MCF 10A (cell line): ENCODE measurements around the gene WNT8A. TPM values are rescaled to one million over a fixed set of nuclear protein-coding genes. Genes with fewer than 3 reads are reported as not detected.

ENCODE experiments used
- BruUV-seq: library from RNA; stranded (reverse); fragments of 400-500 nt; replicated peaks from 2 replicates; lab custom pipeline; 2021; lab: Mats Ljungman, UMichigan
- CTCF ChIA-PET: fragments of 300-600 bp; sonication (Branson Sonifier 250); formaldehyde crosslinking; extraction: SDS; loops from one replicate; lab custom pipeline; 2021; ENCODE audit warnings: antibody characterized with exemption, inconsistent platforms; lab: Yijun Ruan, JAX
- POLR2A ChIA-PET: fragments of 300-600, 350-650 bp; sonication (Branson Sonifier 250); formaldehyde crosslinking; extraction: SDS; loops from one replicate; lab custom pipeline; 2020; ENCODE audit warnings: antibody characterized with exemption, inconsistent platforms; lab: Yijun Ruan, JAX
- DNase-seq: peaks from one replicate; pipeline ENCODE4 v3.0.0-alpha.2; 2018; ENCODE audit not compliant: unreplicated experiment
- H3K27ac Mint-ChIP-seq: one replicate; pipeline ENCODE4 v1.8.0; 2022; ENCODE audit warnings: mild to moderate bottlenecking, low read depth, mixed read lengths; ENCODE audit not compliant: unreplicated experiment
- H3K27me3 Mint-ChIP-seq: one replicate; pipeline ENCODE4 v1.8.0; 2022; ENCODE audit warnings: mixed read lengths; ENCODE audit not compliant: insufficient read depth, unreplicated experiment
- H3K36me3 Mint-ChIP-seq: one replicate; pipeline ENCODE4 v1.8.0; 2022; ENCODE audit warnings: mild to moderate bottlenecking, moderate library complexity, mixed read lengths; ENCODE audit not compliant: insufficient read depth, unreplicated experiment
- H3K4me1 Mint-ChIP-seq: one replicate; pipeline ENCODE4 v1.8.0; 2022; ENCODE audit warnings: mixed read lengths; ENCODE audit not compliant: insufficient read depth, unreplicated experiment
- H3K4me3 Mint-ChIP-seq: one replicate; pipeline ENCODE4 v1.8.0; 2022; ENCODE audit warnings: mild to moderate bottlenecking, moderate library complexity, mixed read lengths; ENCODE audit not compliant: unreplicated experiment
- H3K9me3 Mint-ChIP-seq: one replicate; pipeline ENCODE4 v1.8.0; 2022; ENCODE audit warnings: mixed read lengths; ENCODE audit not compliant: unreplicated experiment
- intact Hi-C: fragments of 100-400 bp; cut with micrococcal nuclease; formaldehyde crosslinking; loops from 2 replicates; pipeline ENCODE4 v1.14.1; 2022
- total RNA-seq: library from RNA; stranded (reverse); gene quantifications from 2 replicates; pipeline ENCODE4 v1.2.3, GENCODE V29; 2022
- TF ChIP-seq, protein P1 (sequence below): fragments of 200-600 bp; IDR thresholded peaks from one replicate; pipeline ENCODE4 v1.8.0; 2022; ENCODE audit warnings: antibody characterized with exemption, mild to moderate bottlenecking; ENCODE audit not compliant: unreplicated experiment

The WNT8A gene
- total RNA-seq, 1 experiment from 2014 or later, result not detected

DNA sequence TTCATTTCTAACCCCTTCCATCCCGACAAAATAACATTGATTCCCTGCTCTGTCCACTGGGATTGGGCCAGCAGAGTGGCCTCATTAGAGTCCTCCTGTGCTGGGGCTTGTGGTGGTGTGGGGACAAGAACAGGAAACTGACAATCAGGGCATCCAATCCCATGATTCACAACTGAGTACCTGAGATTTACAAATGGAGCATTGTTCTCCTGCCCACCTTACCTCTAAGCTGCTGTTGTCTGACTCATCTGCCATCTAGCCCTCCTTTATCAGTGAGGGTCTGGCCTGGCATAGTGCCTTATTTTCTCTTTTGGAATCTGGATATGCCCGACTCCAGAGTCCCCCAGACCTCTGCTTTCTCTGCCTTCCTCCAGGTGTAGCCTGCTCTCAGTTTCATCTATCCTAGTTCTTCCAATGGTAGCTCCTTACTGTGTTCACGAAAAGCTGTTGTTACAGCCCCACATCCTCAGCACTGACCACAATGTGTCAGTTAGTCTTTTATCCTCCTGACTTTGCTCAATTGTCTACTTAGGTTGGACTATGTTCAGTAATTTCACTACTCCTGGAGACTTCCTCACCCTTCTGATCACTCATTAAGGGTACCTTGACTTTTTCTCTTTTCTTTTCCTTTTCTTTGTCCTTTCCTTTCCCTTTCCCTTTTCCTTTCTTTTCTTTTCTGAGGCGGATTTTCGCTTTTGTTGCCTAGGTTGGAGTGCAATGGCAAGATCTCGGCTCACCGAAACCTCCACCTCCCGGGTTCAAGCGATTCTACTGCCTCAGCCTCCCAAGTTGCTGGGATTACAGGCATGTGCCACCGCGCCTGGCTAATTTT lies 13.4 kb downstream of the WNT8A start:
- Mint-ChIP-seq H3K9me3 (no peaks in the 10 kb centered on the region), H3K27me3 (peaks cover 89% of the 10 kb centered on the region), H3K27ac (no peak overlapping the region), H3K36me3 (no peaks in the 10 kb centered on the region), H3K4me1 (no peaks in the 10 kb centered on the region), H3K4me3 (no peak overlapping the region)
- CTCF ChIA-PET, result interaction anchor here (0.8 to 2.2 kb wide), 3 partner anchors 12 to 35 kb away, joined by 3 to 8 read pairs (median 5); no protein-coding TSS in a partner anchor
- TF ChIP-seq, protein P1, sequence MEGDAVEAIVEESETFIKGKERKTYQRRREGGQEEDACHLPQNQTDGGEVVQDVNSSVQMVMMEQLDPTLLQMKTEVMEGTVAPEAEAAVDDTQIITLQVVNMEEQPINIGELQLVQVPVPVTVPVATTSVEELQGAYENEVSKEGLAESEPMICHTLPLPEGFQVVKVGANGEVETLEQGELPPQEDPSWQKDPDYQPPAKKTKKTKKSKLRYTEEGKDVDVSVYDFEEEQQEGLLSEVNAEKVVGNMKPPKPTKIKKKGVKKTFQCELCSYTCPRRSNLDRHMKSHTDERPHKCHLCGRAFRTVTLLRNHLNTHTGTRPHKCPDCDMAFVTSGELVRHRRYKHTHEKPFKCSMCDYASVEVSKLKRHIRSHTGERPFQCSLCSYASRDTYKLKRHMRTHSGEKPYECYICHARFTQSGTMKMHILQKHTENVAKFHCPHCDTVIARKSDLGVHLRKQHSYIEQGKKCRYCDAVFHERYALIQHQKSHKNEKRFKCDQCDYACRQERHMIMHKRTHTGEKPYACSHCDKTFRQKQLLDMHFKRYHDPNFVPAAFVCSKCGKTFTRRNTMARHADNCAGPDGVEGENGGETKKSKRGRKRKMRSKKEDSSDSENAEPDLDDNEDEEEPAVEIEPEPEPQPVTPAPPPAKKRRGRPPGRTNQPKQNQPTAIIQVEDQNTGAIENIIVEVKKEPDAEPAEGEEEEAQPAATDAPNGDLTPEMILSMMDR, result no peak
- DNase-seq, result no peak
- BruUV-seq, result no TSS peak
- intact Hi-C loops, result no loop called here
- POLR2A ChIA-PET, result no interaction called here

- Mint-ChIP-seq H3K36me3 (no peaks in the 10 kb centered on the region), H3K27ac (no peak overlapping the region), H3K4me3 (no peak overlapping the region), H3K27me3 (peaks cover 41% of the 10 kb centered on the region), H3K4me1 (no peaks in the 10 kb centered on the region), H3K9me3 (no peaks in the 10 kb centered on the region)
- intact Hi-C loops, result no loop called here
- ChIA-PET CTCF (interaction anchor here (0.5 to 2.6 kb wide), 7 partner anchors 15 to 112 kb away, joined by 3 to 21 read pairs (median 3); no protein-coding TSS in a partner anchor), POLR2A (interaction anchor here (0.6 to 0.7 kb wide), 2 partner anchors 11 to 345 kb away, joined by 3 read pairs; no protein-coding TSS in a partner anchor)
- BruUV-seq, result no TSS peak
- TF ChIP-seq, protein P1, result no peak
- no peak for DNase-seq
These were observed 18.9 kb downstream of the WNT8A start for GRCh38 chr5:138102454-138103318.

GRCh38 chr5:138103319-138103637 lies 19.4 kb downstream of the WNT8A start:
- no peak overlapping the region for H3K4me3 Mint-ChIP-seq
- peaks cover 38% of the 10 kb centered on the region for H3K27me3 Mint-ChIP-seq
- ChIA-PET POLR2A (no interaction called here), CTCF (interaction anchor here (0.5 to 2.6 kb wide), 7 partner anchors 15 to 113 kb away, joined by 3 to 21 read pairs (median 3); no protein-coding TSS in a partner anchor)
- intact Hi-C loops, result no loop called here
- H3K9me3 Mint-ChIP-seq, result no peaks in the 10 kb centered on the region
- no peaks in the 10 kb centered on the region for H3K36me3 Mint-ChIP-seq
- TF ChIP-seq, protein P1, result no peak
- no peaks in the 10 kb centered on the region for H3K4me1 Mint-ChIP-seq
- BruUV-seq, result no TSS peak
- DNase-seq, result no peak
- no peak overlapping the region for H3K27ac Mint-ChIP-seq

DNA sequence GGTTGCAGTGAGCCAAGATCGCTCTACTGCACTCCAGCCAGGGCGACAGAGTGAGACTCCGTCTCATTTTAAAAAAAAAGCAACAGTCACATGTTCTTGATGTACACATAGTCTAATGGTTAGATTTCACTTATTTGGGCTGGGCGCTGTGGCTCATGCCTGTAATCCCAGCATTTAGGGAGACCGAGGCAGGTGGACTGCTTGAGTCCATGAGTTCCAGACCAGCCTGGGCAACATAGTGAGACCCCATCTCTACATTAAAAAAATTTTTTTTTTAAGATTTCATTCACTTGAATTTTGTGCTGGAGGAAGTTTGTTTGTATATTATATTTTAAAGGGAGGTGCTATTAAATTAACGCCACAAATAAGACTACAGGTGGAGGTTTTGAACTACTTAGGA lies 21.9 kb downstream of the WNT8A start:
- DNase-seq, result no peak
- no TSS peak for BruUV-seq
- Mint-ChIP-seq H3K36me3 (no peaks in the 10 kb centered on the region), H3K27me3 (peaks cover 45% of the 10 kb centered on the region), H3K4me3 (no peak overlapping the region), H3K27ac (no peak overlapping the region), H3K4me1 (no peaks in the 10 kb centered on the region), H3K9me3 (no peaks in the 10 kb centered on the region)
- TF ChIP-seq, protein P1, result no peak
- intact Hi-C loops, result no loop called here
- ChIA-PET POLR2A (no interaction called here), CTCF (interaction anchor here (1.2 kb wide), 1 partner anchor 18 kb away, joined by 3 read pairs; no protein-coding TSS in a partner anchor)
